ENCODE results near the gene RBM18.

GRCh38 chr9:122192261-122192875 lies 72.3 kb downstream of the RBM18 start:
- no peak for TF ChIP-seq POLR2A (IDR thresholded peaks at IDR 0.05)
- TF ChIP-seq, protein P1, sequence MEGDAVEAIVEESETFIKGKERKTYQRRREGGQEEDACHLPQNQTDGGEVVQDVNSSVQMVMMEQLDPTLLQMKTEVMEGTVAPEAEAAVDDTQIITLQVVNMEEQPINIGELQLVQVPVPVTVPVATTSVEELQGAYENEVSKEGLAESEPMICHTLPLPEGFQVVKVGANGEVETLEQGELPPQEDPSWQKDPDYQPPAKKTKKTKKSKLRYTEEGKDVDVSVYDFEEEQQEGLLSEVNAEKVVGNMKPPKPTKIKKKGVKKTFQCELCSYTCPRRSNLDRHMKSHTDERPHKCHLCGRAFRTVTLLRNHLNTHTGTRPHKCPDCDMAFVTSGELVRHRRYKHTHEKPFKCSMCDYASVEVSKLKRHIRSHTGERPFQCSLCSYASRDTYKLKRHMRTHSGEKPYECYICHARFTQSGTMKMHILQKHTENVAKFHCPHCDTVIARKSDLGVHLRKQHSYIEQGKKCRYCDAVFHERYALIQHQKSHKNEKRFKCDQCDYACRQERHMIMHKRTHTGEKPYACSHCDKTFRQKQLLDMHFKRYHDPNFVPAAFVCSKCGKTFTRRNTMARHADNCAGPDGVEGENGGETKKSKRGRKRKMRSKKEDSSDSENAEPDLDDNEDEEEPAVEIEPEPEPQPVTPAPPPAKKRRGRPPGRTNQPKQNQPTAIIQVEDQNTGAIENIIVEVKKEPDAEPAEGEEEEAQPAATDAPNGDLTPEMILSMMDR (IDR thresholded peaks at IDR 0.05): no peak
